Embryonic facial prominence (tissue), 1 donor: ENCODE measurements around the gene HPSE2.
A peak's percentile ranks its signal among the peaks of the same experiment; 100 is the strongest.

Source experiments
- DNase-seq: peaks from one replicate; pipeline ENCODE4 v3.0.0-alpha.2; 2016; ENCODE audit errors: extremely low spot score

HPSE2 gene

GRCh38 chr10:98833542-98833941 is 402.1 kb downstream of the HPSE2 start:
- no peak for DNase-seq

GRCh38 chr10:98832738-98833137 is 402.9 kb downstream of the HPSE2 start:
- DNase-seq, result no peak

DNA sequence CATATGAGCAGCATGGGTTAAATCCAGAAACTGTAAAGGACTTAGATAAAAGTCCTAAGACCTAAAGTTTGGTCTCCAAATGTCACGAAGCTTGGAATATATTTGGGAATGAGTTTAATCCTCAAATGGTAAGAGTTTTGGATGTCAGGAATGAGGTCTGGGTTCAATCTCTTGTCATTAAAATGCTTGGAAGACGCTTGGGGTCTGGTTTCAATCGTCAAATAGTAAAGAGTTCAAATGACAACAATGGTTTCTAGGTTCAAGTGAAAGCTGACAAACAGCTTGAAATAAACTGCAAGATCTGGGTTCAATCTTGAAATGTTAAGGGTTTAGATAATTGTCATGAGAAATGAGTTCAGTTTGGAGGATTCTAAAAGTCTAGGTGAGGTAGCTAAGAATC is 403.5 kb downstream of the HPSE2 start:
- DNase-seq, result peak; percentile 8

DNA sequence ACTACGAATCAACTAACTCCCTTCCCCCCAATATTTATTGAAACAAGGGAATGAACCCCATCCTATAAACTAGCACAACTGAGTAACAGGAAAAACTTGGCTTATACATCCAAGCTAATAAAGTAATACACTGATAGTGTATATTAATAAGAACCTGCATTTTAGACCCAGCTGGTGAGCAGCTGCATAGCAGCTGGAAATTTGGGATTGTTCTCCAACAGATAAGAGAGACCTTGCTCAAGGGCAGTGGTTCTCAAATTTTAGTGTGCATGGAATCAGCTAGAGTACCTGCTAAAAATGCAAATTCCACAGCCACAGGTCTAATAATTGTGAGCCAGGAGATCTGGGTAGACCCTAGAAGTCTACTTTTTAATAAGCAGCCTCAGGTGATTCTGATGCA is 404.3 kb downstream of the HPSE2 start:
- DNase-seq, result no peak

GRCh38 chr10:98825741-98826140 is 409.9 kb downstream of the HPSE2 start:
- DNase-seq, result no peak

DNA sequence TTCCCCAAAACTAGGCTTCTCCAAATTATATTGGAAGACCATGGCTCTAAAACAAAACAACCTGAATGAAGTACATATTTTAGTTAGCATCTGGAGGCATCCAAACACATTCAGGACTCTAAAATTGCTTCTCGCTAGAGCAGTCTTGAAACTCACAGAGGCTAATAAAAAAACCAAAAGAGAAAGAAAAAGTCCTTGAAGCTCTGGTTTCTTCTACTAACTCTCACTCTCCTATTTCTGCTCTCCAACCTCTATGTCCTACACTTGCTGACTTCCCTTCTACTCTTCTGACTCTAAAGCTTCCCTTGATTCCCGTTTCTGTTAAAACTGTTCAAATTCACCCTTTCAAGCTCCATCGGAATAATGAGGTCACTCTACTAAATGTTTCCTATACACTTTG is 418.3 kb downstream of the HPSE2 start:
- DNase-seq, result no peak

GRCh38 chr10:98815039-98815885 is 420.4 kb downstream of the HPSE2 start:
- DNase-seq, result no peak

- no peak for DNase-seq
These were observed 421.2 kb downstream of the HPSE2 start for GRCh38 chr10:98814470-98814869.

- no peak for DNase-seq
These were observed 427.3 kb downstream of the HPSE2 start for GRCh38 chr10:98808282-98808892.

DNA sequence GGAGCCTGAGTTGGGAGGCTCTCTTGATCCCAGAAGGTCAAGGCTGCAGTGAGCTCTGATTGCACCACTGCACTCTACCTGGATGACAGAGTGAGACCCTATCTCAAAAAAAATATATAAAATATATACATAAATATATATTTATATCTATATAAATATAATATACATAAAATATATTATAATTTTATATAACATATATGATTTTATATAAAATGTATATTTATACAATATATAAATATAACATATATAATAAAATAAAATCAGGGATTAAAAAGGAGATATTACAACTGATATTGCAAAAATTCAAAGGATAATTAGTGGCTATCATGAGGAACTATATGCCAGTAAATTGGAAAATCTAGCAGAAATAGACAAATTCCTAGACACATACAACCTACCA is 435.4 kb downstream of the HPSE2 start:
- DNase-seq, result no peak

DNA sequence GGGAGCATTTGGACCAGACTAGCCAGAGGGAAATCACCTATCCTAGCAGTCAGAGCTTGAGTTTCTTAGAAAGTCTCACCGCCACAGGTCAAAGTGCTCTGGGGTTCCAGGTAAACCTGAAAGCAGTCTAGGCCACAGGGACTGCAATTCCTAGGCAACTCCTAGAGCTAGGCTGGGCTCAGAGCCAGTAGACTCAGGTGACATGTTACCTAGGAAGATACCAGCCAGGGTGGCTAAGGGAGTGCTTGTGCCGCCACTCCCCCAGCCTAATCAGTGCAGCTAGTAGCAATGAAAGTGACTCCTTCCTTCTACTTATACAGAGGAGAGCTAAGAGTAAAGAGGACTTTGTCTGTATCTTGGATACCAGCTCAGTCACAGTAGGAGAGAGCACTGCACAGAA is 440.2 kb downstream of the HPSE2 start:
- no peak for DNase-seq

DNA sequence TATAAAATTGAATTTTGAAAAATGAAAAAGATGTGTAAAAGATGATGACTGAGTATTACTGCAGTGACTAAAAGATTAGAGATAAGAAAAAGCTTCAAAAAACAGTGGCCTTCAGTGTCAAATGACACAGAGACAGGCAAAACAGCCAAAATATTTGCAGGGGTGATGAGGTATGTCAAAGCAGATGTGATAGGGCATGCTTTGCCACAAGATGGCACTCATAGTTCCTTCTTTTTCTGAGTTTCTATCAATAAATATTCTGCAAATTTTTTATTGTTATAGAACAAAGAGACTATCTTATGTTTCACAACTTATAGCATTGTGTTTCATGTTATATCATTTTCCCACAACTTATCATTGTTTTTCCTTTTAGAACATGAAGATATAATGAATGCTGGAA is 444.8 kb downstream of the HPSE2 start:
- DNase-seq, result peak; percentile 27

DNA sequence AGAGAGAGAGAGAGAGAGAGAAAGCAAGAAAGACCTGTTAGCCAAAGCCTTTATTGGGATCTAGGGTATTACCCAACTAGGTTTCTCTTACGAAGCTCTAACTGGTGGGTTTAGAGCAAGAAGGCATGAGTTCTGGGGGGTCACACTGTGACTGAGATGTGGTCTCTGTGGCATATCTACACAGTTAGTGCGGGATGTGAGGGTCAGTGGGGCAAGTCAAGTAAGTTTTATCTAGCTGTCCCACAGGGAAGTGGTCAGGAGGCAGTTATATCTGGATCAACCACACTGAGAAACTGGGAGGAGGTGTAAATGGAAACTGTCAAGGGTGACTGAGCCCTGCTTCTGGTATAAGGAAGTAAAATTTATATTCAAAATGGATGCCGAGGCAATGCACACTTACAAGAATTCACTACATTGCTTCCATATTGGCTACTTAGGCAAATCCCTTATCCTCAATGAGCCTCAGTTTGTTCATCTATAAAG is 457.3 kb downstream of the HPSE2 start:
- no peak for DNase-seq

- DNase-seq, result no peak
These were observed 477.2 kb downstream of the HPSE2 start for GRCh38 chr10:98758463-98758862.

DNA sequence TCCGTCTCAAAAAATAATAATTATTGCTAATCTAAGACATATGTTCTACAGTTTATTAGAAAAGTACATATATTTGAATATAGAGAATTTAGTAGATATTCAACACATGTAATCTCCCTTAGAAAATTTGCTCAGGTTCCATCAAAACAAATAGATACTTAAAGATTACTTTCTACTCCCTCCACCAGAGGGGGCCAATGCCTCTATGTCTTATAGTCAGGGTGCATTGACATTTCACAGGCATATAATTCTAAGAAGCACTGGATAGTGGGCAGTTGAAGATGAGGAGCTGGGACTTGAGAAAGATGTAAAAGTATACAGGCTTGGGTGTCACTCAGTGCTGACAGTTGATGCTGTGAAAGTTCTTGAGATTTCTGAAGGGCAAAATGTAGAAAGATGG is 487.4 kb downstream of the HPSE2 start:
- no peak for DNase-seq

DNA sequence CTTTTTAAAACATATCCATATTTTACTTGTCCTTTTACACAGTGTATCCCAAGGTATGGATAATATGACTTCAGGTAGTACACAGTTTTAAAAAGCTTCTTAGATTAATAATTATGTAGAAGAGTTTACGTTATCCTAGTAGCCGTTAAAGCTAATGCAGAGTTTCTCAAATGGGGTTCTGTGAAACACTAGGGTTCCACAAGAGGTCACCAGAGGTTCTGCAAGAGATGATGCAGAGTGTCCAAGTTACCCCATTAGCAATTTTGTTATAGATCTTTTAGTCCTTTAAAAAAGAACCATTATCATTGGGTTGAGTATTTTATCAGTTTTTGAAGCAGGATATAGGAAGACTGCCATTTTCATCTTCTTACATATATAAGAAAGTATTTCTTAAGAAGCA is 490.0 kb downstream of the HPSE2 start:
- no peak for DNase-seq

GRCh38 chr10:98720551-98720950 is 515.1 kb downstream of the HPSE2 start:
- DNase-seq, result no peak

DNA sequence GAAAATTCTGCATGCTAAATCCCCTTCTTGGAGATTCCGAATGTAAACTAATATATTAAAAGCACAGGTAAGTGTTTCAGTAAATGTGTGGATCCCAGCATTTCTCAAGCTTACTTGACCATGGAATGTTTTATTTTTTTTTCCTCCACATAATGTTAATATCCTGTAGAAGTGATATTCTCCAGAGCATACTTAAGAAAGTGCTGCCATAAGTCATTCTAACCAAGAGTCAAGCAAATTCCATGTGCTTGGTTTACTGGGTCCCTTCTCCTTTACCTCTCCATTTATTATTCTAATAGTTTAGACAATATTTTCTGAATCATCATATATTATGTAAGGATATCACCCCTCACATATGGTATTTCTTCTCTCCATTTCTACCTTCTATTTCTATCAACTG is 522.1 kb downstream of the HPSE2 start:
- DNase-seq, result no peak

DNA sequence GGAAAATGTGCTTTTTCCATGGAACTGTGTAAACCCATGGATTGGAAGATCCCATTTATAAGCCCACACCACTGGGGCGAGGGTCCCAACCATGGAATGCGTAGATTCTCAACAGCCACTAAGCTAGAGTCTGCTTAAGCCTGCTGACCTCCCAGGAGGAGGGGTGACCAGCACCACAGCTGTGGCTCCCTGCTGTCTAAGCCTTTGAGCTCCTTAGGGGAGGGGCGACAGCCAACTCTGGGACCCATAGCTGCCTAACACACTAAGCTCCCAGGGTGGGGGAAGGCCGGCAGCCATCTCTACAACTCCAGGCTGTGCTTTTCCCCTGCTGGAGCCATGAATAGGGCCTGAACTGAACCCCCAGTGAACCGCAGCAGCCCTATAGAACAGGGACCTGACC is 539.1 kb downstream of the HPSE2 start:
- DNase-seq, result no peak

GRCh38 chr10:98694883-98695282 is 540.8 kb downstream of the HPSE2 start:
- DNase-seq, result no peak

- no peak for DNase-seq
These were observed 541.6 kb downstream of the HPSE2 start for GRCh38 chr10:98694014-98694413.

- DNase-seq, result no peak
These were observed 548.0 kb downstream of the HPSE2 start for GRCh38 chr10:98687685-98688084.
